ENCODE data around the gene ATXN7L2.
A peak's percentile ranks its signal among the peaks of the same experiment; 100 is the strongest.

Gene ATXN7L2

GRCh38 chr1:109529881-109530456 lies 46.3 kb downstream of the ATXN7L2 start:
- no peak for DNase-seq

GRCh38 chr1:109530457-109531087 lies 46.9 kb downstream of the ATXN7L2 start:
- no peak for DNase-seq

GRCh38 chr1:109531380-109531779 lies 47.7 kb downstream of the ATXN7L2 start:
- no peak for DNase-seq

- no peak for DNase-seq
These were observed 48.2 kb downstream of the ATXN7L2 start for GRCh38 chr1:109531826-109532364.

GRCh38 chr1:109532365-109533136 lies 48.8 kb downstream of the ATXN7L2 start:
- peak; percentile 37 for DNase-seq

GRCh38 chr1:109534307-109534858 lies 50.7 kb downstream of the ATXN7L2 start:
- DNase-seq: no peak

GRCh38 chr1:109535481-109535880 lies 51.8 kb downstream of the ATXN7L2 start:
- no peak for DNase-seq

- no peak for DNase-seq
These were observed 52.3 kb downstream of the ATXN7L2 start for GRCh38 chr1:109535971-109536491.

GRCh38 chr1:109537450-109538178 lies 53.9 kb downstream of the ATXN7L2 start:
- DNase-seq: no peak

GRCh38 chr1:109538827-109539555 lies 55.3 kb downstream of the ATXN7L2 start:
- DNase-seq: no peak

GRCh38 chr1:109539676-109540075 lies 56.0 kb downstream of the ATXN7L2 start, which contains the start of gene GPR61:
Gene GPR61 (plus strand): TSS chr1:109539872. CDS start chr1:109543023, 3,151 bp downstream.
- DNase-seq: no peak

GRCh38 chr1:109541102-109541501 lies 57.4 kb downstream of the ATXN7L2 start:
- no peak for DNase-seq
